OCI-LY7 (cell line): ENCODE data around the gene CALN1.

Experiments
- CTCF ChIP-seq: fragments of 200-600 bp; sonication (generic); conservative IDR thresholded peaks from 2 replicates; pipeline ENCODE4 v1.5.1; 2014; ENCODE audit warnings: mild to moderate bottlenecking, antibody characterized with exemption, low read length, moderate library complexity, mixed read lengths
- EZH2phosphoT487 ChIP-seq: fragments of 200-600 bp; sonication (generic); IDR thresholded peaks from 2 replicates; pipeline ENCODE4 v1.6.1; 2018; ENCODE audit warnings: low read depth, borderline replicate concordance, mild to moderate bottlenecking, mixed run types, antibody characterized with exemption, low read length, moderate library complexity, mixed read lengths

- TF ChIP-seq CTCF, result no peak
- TF ChIP-seq EZH2phosphoT487, result no peak
Measured at GRCh38 chr7:72211175-72211574, 201.0 kb downstream of the CALN1 start.
